ENCODE measurements around the gene FKBP4. TPM values are rescaled to one million over a fixed set of nuclear protein-coding genes. Genes with fewer than 3 reads are reported as not detected.

Gene FKBP4
- total RNA-seq, 2 experiments from 2014 or later, result 129 to 182 TPM

Other genes starting within 250 kb of the FKBP4 start
- 10 to 100 TPM; 28.0 to 35.3 TPM for gene ITFG2, start 17.7 kb downstream of the FKBP4 start, total RNA-seq
- gene NRIP2, start 40.1 kb downstream of the FKBP4 start, total RNA-seq, result not detected
- under 1 TPM in 1 of 2 experiments, not detected in 1; 0.16 TPM for gene TEX52, start 62.1 kb downstream of the FKBP4 start, total RNA-seq
- 10 to 100 TPM; 74.5 to 92.3 TPM for gene FOXM1, start 82.2 kb downstream of the FKBP4 start, total RNA-seq
- 10 to 100 TPM; 61.1 to 91.4 TPM for gene RHNO1, start 82.3 kb downstream of the FKBP4 start, total RNA-seq
- 1 to 10 TPM; 5.9 to 7.3 TPM for gene TULP3, start 95.9 kb downstream of the FKBP4 start, total RNA-seq
- gene TEAD4, start 164.4 kb downstream of the FKBP4 start, total RNA-seq, result 1 to 10 TPM; 7.2 to 9.0 TPM